ENCODE results near the gene CALD1. TPM values are rescaled to one million over a fixed set of nuclear protein-coding genes. Genes with fewer than 3 reads are reported as not detected.

Gene CALD1
- total and polyA plus RNA-seq, 2 experiments from 2014 or later, result 22.6 to 135 TPM

- H3K9me3 ChIP-seq (ENCODE audit: low read depth), result no peaks in the 10 kb centered on the region
- no peak for DNase-seq (ENCODE audit: low read depth in 1 of 2, low spot score in 1 of 2)
- peaks cover 7% of the 10 kb centered on the region for H3K4me1 ChIP-seq (ENCODE audit: low read depth)
- H3K36me3 ChIP-seq, result no peaks in the 10 kb centered on the region
- no peak for TF ChIP-seq CTCF (IDR thresholded peaks at IDR 0.05; ENCODE audit: low read depth, low read length)
- H3K27ac ChIP-seq, result no peak overlapping the region
- no peaks in the 10 kb centered on the region for H3K27me3 ChIP-seq
- H3K4me3 ChIP-seq, result no peak overlapping the region
Observed at GRCh38 chr7:134736381-134736780, 43.1 kb upstream of the CALD1 start.

GRCh38 chr7:134737566-134738345 lies 41.7 kb upstream of the CALD1 start:
- H3K4me3 ChIP-seq, result no peak overlapping the region
- no peak overlapping the region for H3K27ac ChIP-seq

GRCh38 chr7:134739362-134739761 lies 40.1 kb upstream of the CALD1 start:
- no peaks in the 10 kb centered on the region for H3K36me3 ChIP-seq
- H3K4me3 ChIP-seq, result no peak overlapping the region
- H3K27me3 ChIP-seq, result no peaks in the 10 kb centered on the region
- H3K9me3 ChIP-seq (ENCODE audit: low read depth), result no peaks in the 10 kb centered on the region
- H3K4me1 ChIP-seq (ENCODE audit: low read depth), result no peaks in the 10 kb centered on the region
- DNase-seq (ENCODE audit: low read depth in 1 of 2, low spot score in 1 of 2), result no peak
- TF ChIP-seq CTCF (IDR thresholded peaks at IDR 0.05; ENCODE audit: low read depth, low read length), result no peak
- no peak overlapping the region for H3K27ac ChIP-seq

More at GRCh38 chr7:134737566-134738345, 41.7 kb upstream of the CALD1 start:
- H3K4me1 ChIP-seq (ENCODE audit: low read depth), result no peaks in the 10 kb centered on the region
- peak in 1 of 2 donors; percentile 90 for DNase-seq (ENCODE audit: low read depth in 1 of 2, low spot score in 1 of 2)
- H3K9me3 ChIP-seq (ENCODE audit: low read depth), result no peaks in the 10 kb centered on the region
- H3K36me3 ChIP-seq, result no peaks in the 10 kb centered on the region
- no peaks in the 10 kb centered on the region for H3K27me3 ChIP-seq
- no peak for TF ChIP-seq CTCF (IDR thresholded peaks at IDR 0.05; ENCODE audit: low read depth, low read length)

GRCh38 chr7:134740376-134740775 lies 39.1 kb upstream of the CALD1 start:
- Histone ChIP-seq H3K27ac (no peak overlapping the region), H3K36me3 (no peaks in the 10 kb centered on the region), H3K9me3 (ENCODE audit: low read depth) (no peaks in the 10 kb centered on the region), H3K4me3 (no peak overlapping the region), H3K4me1 (ENCODE audit: low read depth) (no peaks in the 10 kb centered on the region), H3K27me3 (no peaks in the 10 kb centered on the region)
- no peak for DNase-seq (ENCODE audit: low read depth in 1 of 2, low spot score in 1 of 2)
- TF ChIP-seq CTCF (IDR thresholded peaks at IDR 0.05; ENCODE audit: low read depth, low read length), result no peak

- no peaks in the 10 kb centered on the region for H3K36me3 ChIP-seq
- H3K4me3 ChIP-seq, result no peak overlapping the region
- no peak for TF ChIP-seq CTCF (IDR thresholded peaks at IDR 0.05; ENCODE audit: low read depth, low read length)
- H3K27ac ChIP-seq, result no peak overlapping the region
- H3K9me3 ChIP-seq (ENCODE audit: low read depth), result no peaks in the 10 kb centered on the region
- no peaks in the 10 kb centered on the region for H3K27me3 ChIP-seq
- peak in 1 of 2 donors; percentile 88 for DNase-seq (ENCODE audit: low read depth in 1 of 2, low spot score in 1 of 2)
- H3K4me1 ChIP-seq (ENCODE audit: low read depth), result no peaks in the 10 kb centered on the region
Observed at GRCh38 chr7:134741907-134742635, 37.4 kb upstream of the CALD1 start.

All from cardiac muscle cell (in vitro differentiated cells and primary cell).